Progenitor cell of endocrine pancreas (in vitro differentiated cells): ENCODE data around the gene RSF1. TPM values are rescaled to one million over a fixed set of nuclear protein-coding genes. Genes with fewer than 3 reads are reported as not detected.

ENCODE experiments used
- DNase-seq: peaks from one replicate; pipeline ENCODE4 v3.0.0; 2021; ENCODE audit warnings: low spot score; ENCODE audit not compliant: unreplicated experiment
- H3K27ac Mint-ChIP-seq: 2 replicates; pipeline ENCODE4 v1.8.0; 2021; ENCODE audit warnings: mild to moderate bottlenecking, moderate library complexity, mixed read lengths
- H3K27me3 Mint-ChIP-seq: 2 replicates; pipeline ENCODE4 v1.8.0; 2021; ENCODE audit warnings: mixed read lengths
- H3K36me3 Mint-ChIP-seq: 2 replicates; pipeline ENCODE4 v1.8.0; 2022; ENCODE audit warnings: mixed read lengths; ENCODE audit not compliant: insufficient read depth
- H3K4me1 Mint-ChIP-seq: 2 replicates; pipeline ENCODE4 v1.8.0; 2021; ENCODE audit warnings: low read depth, mixed read lengths
- H3K4me3 Mint-ChIP-seq: 2 replicates; pipeline ENCODE4 v1.8.0; 2021; ENCODE audit warnings: low read depth, mild to moderate bottlenecking, moderate library complexity, mixed read lengths
- H3K9me3 Mint-ChIP-seq: 2 replicates; pipeline ENCODE4 v1.8.0; 2021; ENCODE audit warnings: low read depth, mixed read lengths
- CTCF ChIP-seq: fragments of 200-600 bp; sonication (generic); IDR thresholded peaks from one replicate; pipeline ENCODE4 v1.5.0; 2021; ENCODE audit warnings: antibody characterized with exemption, mild to moderate bottlenecking; ENCODE audit not compliant: unreplicated experiment
- total RNA-seq: library from RNA; stranded (reverse); gene quantifications from 2 replicates; pipeline ENCODE4 v1.2.1, GENCODE V29; 2021

Gene RSF1
- total RNA-seq, 1 donor from 2014 or later = 88.0 TPM

DNA sequence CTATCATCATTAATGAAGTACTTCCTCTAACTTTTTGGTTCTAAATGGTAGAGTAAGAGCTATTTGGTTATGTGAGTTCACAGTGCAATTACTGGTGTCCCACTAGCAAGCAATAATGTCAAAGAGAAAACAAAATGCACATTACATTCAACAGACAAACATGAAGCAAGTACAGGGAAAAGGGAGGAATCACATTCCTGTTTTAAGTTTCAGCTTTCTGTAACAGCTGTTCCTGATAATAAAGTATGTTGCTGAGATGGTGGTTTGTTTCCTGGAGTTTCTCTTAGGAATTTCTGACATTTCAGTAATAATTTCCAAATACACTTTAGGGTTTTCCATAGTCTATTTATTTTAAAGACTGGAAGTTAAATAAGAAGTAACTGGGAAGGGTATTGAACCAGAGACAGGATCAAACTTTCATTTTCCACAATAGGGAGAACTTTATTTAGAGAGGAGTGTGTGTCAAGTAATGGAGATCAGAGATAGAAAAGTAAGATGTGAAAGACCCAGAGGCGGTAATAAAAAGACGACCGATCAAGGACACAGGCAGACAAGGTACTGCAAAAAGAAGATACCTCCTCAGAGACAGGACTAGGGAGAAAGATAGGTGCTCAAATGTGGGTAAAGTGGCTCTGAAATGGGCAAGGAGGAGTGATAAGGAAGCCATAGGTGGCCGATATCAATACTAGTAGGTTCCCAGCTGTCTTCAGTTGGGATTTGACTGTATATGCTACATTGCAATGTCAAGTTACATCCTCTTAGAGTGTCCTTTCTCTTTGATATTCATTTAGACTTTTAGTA is 162.1 kb downstream of the RSF1 start:
- DNase-seq = no peak
- no peak for TF ChIP-seq CTCF
- H3K4me1 Mint-ChIP-seq = no peaks in the 10 kb centered on the region
- no peaks in the 10 kb centered on the region for H3K36me3 Mint-ChIP-seq
- no peak overlapping the region for H3K27ac Mint-ChIP-seq
- no peaks in the 10 kb centered on the region for H3K9me3 Mint-ChIP-seq
- no peak overlapping the region for H3K4me3 Mint-ChIP-seq
- H3K27me3 Mint-ChIP-seq = no peaks in the 10 kb centered on the region

GRCh38 chr11:77656362-77656761 is 164.2 kb downstream of the RSF1 start:
- no peak for TF ChIP-seq CTCF
- Mint-ChIP-seq H3K27me3 (no peaks in the 10 kb centered on the region), H3K27ac (no peak overlapping the region), H3K4me1 (no peaks in the 10 kb centered on the region), H3K4me3 (no peak overlapping the region), H3K9me3 (no peaks in the 10 kb centered on the region), H3K36me3 (no peaks in the 10 kb centered on the region)
- DNase-seq = no peak

DNA sequence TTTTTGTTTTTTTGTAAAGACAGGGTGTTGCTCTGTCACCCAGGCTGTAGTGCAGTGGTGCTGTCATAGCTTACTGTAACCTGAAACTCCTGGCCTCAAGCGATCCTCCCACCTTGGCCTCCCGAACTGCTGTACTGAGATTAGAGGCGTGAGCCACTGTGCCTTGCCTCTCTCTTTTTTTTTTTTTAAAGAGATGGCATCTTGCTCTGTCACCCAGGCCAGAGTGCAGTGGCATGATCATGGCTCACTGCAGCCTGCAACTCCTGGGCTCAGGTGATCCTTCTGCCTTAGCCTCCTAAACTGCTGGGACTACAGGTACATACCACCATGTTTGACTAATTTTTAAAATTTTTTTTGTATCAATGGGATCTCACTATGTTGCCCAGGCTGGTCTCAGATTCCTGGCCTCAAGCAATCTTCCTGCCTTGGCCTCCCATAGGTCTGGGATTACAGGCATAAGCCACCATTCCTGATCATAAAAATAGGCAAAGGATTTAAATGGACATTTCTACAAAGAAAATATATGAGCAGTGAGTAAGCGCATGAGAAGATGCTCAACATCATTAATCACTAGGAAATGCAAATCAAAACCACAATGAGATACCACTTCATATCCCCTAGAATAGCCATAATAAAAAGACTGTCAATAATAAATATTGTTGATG is 165.6 kb downstream of the RSF1 start:
- no peak overlapping the region for H3K27ac Mint-ChIP-seq
- TF ChIP-seq CTCF = no peak
- no peak overlapping the region for H3K4me3 Mint-ChIP-seq
- H3K4me1 Mint-ChIP-seq = no peaks in the 10 kb centered on the region
- no peaks in the 10 kb centered on the region for H3K9me3 Mint-ChIP-seq
- no peaks in the 10 kb centered on the region for H3K36me3 Mint-ChIP-seq
- H3K27me3 Mint-ChIP-seq = no peaks in the 10 kb centered on the region
- DNase-seq = no peak

DNA sequence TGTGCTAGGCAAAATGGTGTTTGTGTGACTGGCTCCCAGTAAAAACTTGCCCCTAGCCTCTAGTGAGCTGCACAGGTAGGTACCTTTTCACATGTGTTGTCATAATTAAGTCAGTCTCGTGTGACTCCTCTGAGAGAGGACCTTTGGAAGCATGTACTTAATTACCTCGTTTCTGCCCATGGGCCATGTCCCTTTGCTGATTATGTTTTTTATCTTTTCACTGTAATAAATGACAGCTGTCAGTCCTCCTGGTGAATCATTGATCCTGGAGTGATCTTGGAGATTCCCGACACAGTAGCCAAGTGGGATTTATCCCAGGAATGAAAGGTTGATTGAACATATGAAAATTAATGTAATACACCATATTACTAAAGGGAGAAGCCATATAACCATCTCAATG is 170.4 kb downstream of the RSF1 start:
- Mint-ChIP-seq H3K4me1 (no peaks in the 10 kb centered on the region), H3K27ac (no peak overlapping the region)

More for the DNA sequence above, 170.4 kb downstream of the RSF1 start:
- no peaks in the 10 kb centered on the region for H3K36me3 Mint-ChIP-seq
- H3K4me3 Mint-ChIP-seq = no peak overlapping the region
- no peaks in the 10 kb centered on the region for H3K9me3 Mint-ChIP-seq
- no peaks in the 10 kb centered on the region for H3K27me3 Mint-ChIP-seq
- no peak for TF ChIP-seq CTCF
- no peak for DNase-seq
